Measurements from ENCODE around the gene NPFF. TPM values are rescaled to one million over a fixed set of nuclear protein-coding genes. Genes with fewer than 3 reads are reported as not detected.

Gene NPFF
- total and polyA plus RNA-seq, 10 of the 15 experiments (the other 5 are each of a cell fraction or from before 2014, with no cell fraction given) = 0.21 to 0.69 (median 0.23) TPM; not detected in 7

GRCh38 chr12:53479331-53479730 lies 28.0 kb downstream of the NPFF start:
- Histone ChIP-seq H3K9ac (ENCODE audit: control insufficient read depth, insufficient read depth, low read length) (no peak overlapping the region), H3K4me1 (ENCODE audit: control insufficient read depth, insufficient read depth, low read length) (0 out of 2 replicates have a peak, but pooled peaks cover under 1% of the 10 kb centered on the region), H3K79me2 (ENCODE audit: control insufficient read depth, insufficient read depth, low read length) (no peaks in the 10 kb centered on the region; the same call in 1 of the 2 replicates), H3K27me3 (replicated peaks in 1 of 2; ENCODE audit: control insufficient read depth in 2 of 2, insufficient read depth in 2 of 2, low read length in 1 of 2) (no peaks in the 10 kb centered on the region), H2AFZ (ENCODE audit: control insufficient read depth, low read depth, low read length) (no peak overlapping the region), H3K9me3 (replicated peaks; ENCODE audit: control insufficient read depth, insufficient read depth, low read length) (no peaks in the 10 kb centered on the region), H3K4me3 (no peak overlapping the region), H4K20me1 (ENCODE audit: control insufficient read depth, insufficient read depth) (no peaks in the 10 kb centered on the region; the same call in 1 of the 2 replicates), H3K36me3 (ENCODE audit: control insufficient read depth in 2 of 2, insufficient read depth in 2 of 2, low read length in 1 of 2) (peaks cover 43 to 44% of the 10 kb centered on the region in 2 experiments), H3K27ac (ENCODE audit: control insufficient read depth, insufficient read depth) (no peak overlapping the region), H3K4me2 (ENCODE audit: control insufficient read depth, insufficient read depth) (no peak overlapping the region)
- ChIA-PET SMC1A (ENCODE audit: uncharacterized antibody, unreplicated experiment) (interaction anchor here (0.9 to 6.5 kb wide), 4 partner anchors 14 to 127 kb away, joined by 3 to 32 read pairs (median 10); partner anchors contain the start of genes NPFF and TARBP2), CTCF (interaction anchor here (1.0 to 2.5 kb wide), 2 partner anchors 29 to 127 kb away, joined by 3 to 12 read pairs; no protein-coding TSS in a partner anchor), RAD21 (ENCODE audit: unreplicated experiment) (interaction anchor here (0.9 kb wide), 1 partner anchor 156 kb away, joined by 3 read pairs; no protein-coding TSS in a partner anchor), POLR2A (interaction anchor here (0.6 to 1.2 kb wide), 4 partner anchors 24 to 284 kb away, joined by 3 to 6 read pairs (median 4); no protein-coding TSS in a partner anchor)
- in situ Hi-C loops (cut with MboI) (loop anchor here (10.0 kb wide), 1 partner anchor 455 kb away; no protein-coding TSS in a partner anchor), intact Hi-C loops (cut with micrococcal nuclease; ENCODE audit: unreplicated experiment) (no loop called here)
- FAIRE-seq = no peak
- TF ChIP-seq NR2C1 (IDR thresholded peaks at IDR 0.05) (no peak), HDAC6 (IDR thresholded peaks at IDR 0.05; ENCODE audit: unreplicated experiment) (no peak), SPI1 (IDR thresholded peaks at IDR 0.05; ENCODE audit: borderline replicate concordance, insufficient read depth, low read depth, low read length) (no peak), HDGF (IDR thresholded peaks at IDR 0.05) (no peak), POLR2A (IDR thresholded peaks at IDR 0.05; ENCODE audit: low read depth, low read length) (no peak), RELB (IDR thresholded peaks at IDR 0.05; ENCODE audit: low read depth) (no peak)
- no peak for DNase-seq (ENCODE audit: low read depth, low spot score)
- 100% methylated on average over 5 of the region's 5 CpGs for WGBS (ENCODE audit: insufficient coverage, insufficient replicate concordance, low lambda C conversion rate, missing lambda C conversion rate)
- ATAC-seq = no peak
- BruUV-seq (replicated peaks) = no TSS peak

All from GM12878 (cell line).